ENCODE measurements around the gene ADPRHL1.
A peak's percentile ranks its signal among the peaks of the same experiment; 100 is the strongest.

Gene ADPRHL1

GRCh38 chr13:113428469-113428865 lies 24.8 kb downstream of the ADPRHL1 start:
- TF ChIP-seq CTCF (IDR thresholded peaks at IDR 0.05; ENCODE audit: low read length) (no peak), EZH2 (IDR thresholded peaks at IDR 0.05; ENCODE audit: borderline replicate concordance, low read length) (no peak)
- Histone ChIP-seq H3K36me3 (ENCODE audit: insufficient read depth, low read length) (no peaks in the 10 kb centered on the region), H3K4me2 (ENCODE audit: low read length) (no peak overlapping the region), H3K9me2 (ENCODE audit: low read depth, low read length) (no peaks in the 10 kb centered on the region), H3K4me1 (ENCODE audit: insufficient read depth, low read length, severe bottlenecking) (peaks cover 39% of the 10 kb centered on the region), H4K20me1 (ENCODE audit: insufficient read depth, low read length) (no peaks in the 10 kb centered on the region), H3K27me3 (ENCODE audit: insufficient read depth, low read length) (no peaks in the 10 kb centered on the region), H3K9ac (ENCODE audit: low read length) (no peak overlapping the region), H3K27ac (ENCODE audit: low read depth, low read length, poor library complexity, severe bottlenecking) (no peak overlapping the region), H2AFZ (ENCODE audit: low read length) (no peak overlapping the region), H3K9me3 (ENCODE audit: low read length) (no peaks in the 10 kb centered on the region), H3F3A (ENCODE audit: insufficient read depth, low read length) (no peaks in the 10 kb centered on the region), H3K79me2 (ENCODE audit: insufficient read depth, low read length) (no peaks in the 10 kb centered on the region), H3K4me3 (ENCODE audit: low read depth, low read length, poor library complexity, severe bottlenecking) (no peak overlapping the region)

- no peaks in the 10 kb centered on the region for H3F3A ChIP-seq (ENCODE audit: insufficient read depth, low read length)
- H3K9me2 ChIP-seq (ENCODE audit: low read depth, low read length), result no peaks in the 10 kb centered on the region
- peak overlapping the region; percentile 5; the same call in 1 of the 2 replicates for H3K9ac ChIP-seq (ENCODE audit: low read length)
- no peaks in the 10 kb centered on the region for H4K20me1 ChIP-seq (ENCODE audit: insufficient read depth, low read length)
- no peak overlapping the region for H2AFZ ChIP-seq (ENCODE audit: low read length)
- H3K4me3 ChIP-seq (ENCODE audit: low read depth, low read length, poor library complexity, severe bottlenecking), result no peak overlapping the region
- no peak overlapping the region for H3K27ac ChIP-seq (ENCODE audit: low read depth, low read length, poor library complexity, severe bottlenecking)
- H3K79me2 ChIP-seq (ENCODE audit: insufficient read depth, low read length), result no peaks in the 10 kb centered on the region
- H3K27me3 ChIP-seq (ENCODE audit: insufficient read depth, low read length), result no peaks in the 10 kb centered on the region
- no peaks in the 10 kb centered on the region for H3K9me3 ChIP-seq (ENCODE audit: low read length)
- H3K4me1 ChIP-seq (ENCODE audit: insufficient read depth, low read length, severe bottlenecking), result peaks cover 33% of the 10 kb centered on the region
- TF ChIP-seq EZH2 (IDR thresholded peaks at IDR 0.05; ENCODE audit: borderline replicate concordance, low read length) (no peak), CTCF (IDR thresholded peaks at IDR 0.05; ENCODE audit: low read length) (no peak)
- H3K36me3 ChIP-seq (ENCODE audit: insufficient read depth, low read length), result no peaks in the 10 kb centered on the region
- no peak overlapping the region; the same call in 1 of the 2 replicates for H3K4me2 ChIP-seq (ENCODE audit: low read length)
Observed at GRCh38 chr13:113427562-113428468, 25.5 kb downstream of the ADPRHL1 start.

- Histone ChIP-seq H3K9me2 (ENCODE audit: low read depth, low read length) (no peaks in the 10 kb centered on the region), H3K9ac (ENCODE audit: low read length) (no peak overlapping the region), H3K4me1 (ENCODE audit: insufficient read depth, low read length, severe bottlenecking) (peaks cover 20% of the 10 kb centered on the region), H3K27me3 (ENCODE audit: insufficient read depth, low read length) (no peaks in the 10 kb centered on the region), H3K4me3 (ENCODE audit: low read depth, low read length, poor library complexity, severe bottlenecking) (no peak overlapping the region), H3K4me2 (ENCODE audit: low read length) (no peak overlapping the region), H3K36me3 (ENCODE audit: insufficient read depth, low read length) (no peaks in the 10 kb centered on the region), H3K27ac (ENCODE audit: low read depth, low read length, poor library complexity, severe bottlenecking) (no peak overlapping the region), H2AFZ (ENCODE audit: low read length) (no peak overlapping the region), H3K9me3 (ENCODE audit: low read length) (no peaks in the 10 kb centered on the region), H4K20me1 (ENCODE audit: insufficient read depth, low read length) (no peaks in the 10 kb centered on the region), H3F3A (ENCODE audit: insufficient read depth, low read length) (no peaks in the 10 kb centered on the region), H3K79me2 (ENCODE audit: insufficient read depth, low read length) (no peaks in the 10 kb centered on the region)
- no peak for TF ChIP-seq EZH2 (IDR thresholded peaks at IDR 0.05; ENCODE audit: borderline replicate concordance, low read length)
- TF ChIP-seq CTCF (IDR thresholded peaks at IDR 0.05; ENCODE audit: low read length), result no peak
Observed at GRCh38 chr13:113426591-113426986, 26.7 kb downstream of the ADPRHL1 start.
